Measurements from ENCODE around the gene CADM1.

The CADM1 gene

DNA sequence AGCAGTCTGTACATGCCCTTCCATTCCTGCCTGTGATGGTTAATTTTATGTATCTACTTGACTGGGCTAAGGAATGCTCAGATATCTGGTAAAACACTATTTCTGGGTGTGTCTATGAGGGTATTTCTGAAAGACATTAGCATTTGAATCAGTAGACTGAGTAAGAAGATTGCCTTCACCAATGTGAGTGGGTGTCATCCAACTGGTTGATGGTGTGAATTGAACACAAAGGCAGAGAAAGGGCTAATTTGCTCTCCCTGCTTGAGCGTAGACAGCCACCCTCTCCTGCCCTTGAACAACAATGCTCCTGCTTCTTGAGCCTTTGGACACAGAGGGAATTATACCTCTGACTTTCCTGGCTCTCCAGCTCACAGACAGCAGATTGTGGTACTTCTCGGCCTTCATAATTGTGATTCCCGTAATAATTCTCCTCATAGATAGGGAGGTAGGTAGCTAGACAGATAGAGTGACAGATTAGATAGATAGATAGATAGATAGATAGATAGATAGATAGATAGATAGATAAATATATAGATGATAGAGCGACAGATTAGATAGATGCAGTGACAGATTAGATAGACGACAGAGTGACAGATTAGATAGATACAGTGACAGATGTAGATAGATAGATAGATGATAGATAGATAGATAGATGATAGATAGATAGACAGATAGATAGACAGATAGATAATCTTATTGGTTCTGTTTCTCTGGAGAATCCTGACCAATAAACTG is 370.6 kb downstream of the CADM1 start:
- no peaks in the 10 kb centered on the region for H3K4me1 Mint-ChIP-seq (ENCODE audit: low read depth)
- peaks cover 3% of the 10 kb centered on the region for H3K27me3 Mint-ChIP-seq
- no peak for DNase-seq
- no peak overlapping the region for H3K4me3 Mint-ChIP-seq
- H3K27ac Mint-ChIP-seq = no peak overlapping the region
- H3K9me3 Mint-ChIP-seq = no peaks in the 10 kb centered on the region
- no peaks in the 10 kb centered on the region for H3K36me3 Mint-ChIP-seq (ENCODE audit: low read depth)

- no peak overlapping the region for H3K27ac Mint-ChIP-seq
- DNase-seq = no peak
- H3K4me1 Mint-ChIP-seq (ENCODE audit: low read depth) = no peaks in the 10 kb centered on the region
- no peaks in the 10 kb centered on the region for H3K9me3 Mint-ChIP-seq
- H3K27me3 Mint-ChIP-seq = peaks cover 6% of the 10 kb centered on the region
- H3K36me3 Mint-ChIP-seq (ENCODE audit: low read depth) = no peaks in the 10 kb centered on the region
- H3K4me3 Mint-ChIP-seq = no peak overlapping the region
Measured at GRCh38 chr11:115132436-115133228, 371.6 kb downstream of the CADM1 start.

- Mint-ChIP-seq H3K36me3 (ENCODE audit: low read depth) (no peaks in the 10 kb centered on the region), H3K4me3 (no peak overlapping the region), H3K4me1 (ENCODE audit: low read depth) (no peaks in the 10 kb centered on the region), H3K27ac (no peak overlapping the region), H3K9me3 (no peaks in the 10 kb centered on the region), H3K27me3 (peaks cover 6% of the 10 kb centered on the region)
- DNase-seq = no peak
Measured at GRCh38 chr11:115129473-115130289, 374.5 kb downstream of the CADM1 start.

DNA sequence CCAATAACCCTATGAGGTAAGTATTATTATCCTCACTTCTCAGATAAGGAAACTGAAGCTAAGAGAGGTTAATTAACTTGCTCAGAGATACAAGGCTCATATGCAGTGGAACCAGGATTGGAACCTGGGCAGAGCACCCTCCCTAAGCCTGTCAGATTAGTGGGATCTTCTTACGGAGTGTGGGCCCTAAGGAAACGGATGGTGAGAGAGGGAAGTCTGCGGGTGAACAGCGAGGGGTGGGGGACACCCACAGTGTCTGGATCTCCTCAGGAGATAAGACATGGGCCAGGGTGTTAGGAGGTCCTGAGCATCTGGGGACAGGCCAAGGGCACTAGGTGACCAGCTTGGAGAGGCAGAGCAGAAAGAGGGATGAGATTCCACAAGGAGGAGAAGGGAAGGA is 376.0 kb downstream of the CADM1 start:
- Mint-ChIP-seq H3K36me3 (ENCODE audit: low read depth) (no peaks in the 10 kb centered on the region), H3K27ac (no peak overlapping the region), H3K9me3 (no peaks in the 10 kb centered on the region), H3K4me3 (no peak overlapping the region), H3K27me3 (peaks cover 6% of the 10 kb centered on the region), H3K4me1 (ENCODE audit: low read depth) (no peaks in the 10 kb centered on the region)
- DNase-seq = no peak

- Mint-ChIP-seq H3K27me3 (peaks cover 6% of the 10 kb centered on the region), H3K9me3 (no peaks in the 10 kb centered on the region), H3K27ac (no peak overlapping the region), H3K36me3 (ENCODE audit: low read depth) (no peaks in the 10 kb centered on the region), H3K4me1 (ENCODE audit: low read depth) (no peaks in the 10 kb centered on the region), H3K4me3 (no peak overlapping the region)
- DNase-seq = no peak
Measured at GRCh38 chr11:115127790-115128189, 376.4 kb downstream of the CADM1 start.

DNA sequence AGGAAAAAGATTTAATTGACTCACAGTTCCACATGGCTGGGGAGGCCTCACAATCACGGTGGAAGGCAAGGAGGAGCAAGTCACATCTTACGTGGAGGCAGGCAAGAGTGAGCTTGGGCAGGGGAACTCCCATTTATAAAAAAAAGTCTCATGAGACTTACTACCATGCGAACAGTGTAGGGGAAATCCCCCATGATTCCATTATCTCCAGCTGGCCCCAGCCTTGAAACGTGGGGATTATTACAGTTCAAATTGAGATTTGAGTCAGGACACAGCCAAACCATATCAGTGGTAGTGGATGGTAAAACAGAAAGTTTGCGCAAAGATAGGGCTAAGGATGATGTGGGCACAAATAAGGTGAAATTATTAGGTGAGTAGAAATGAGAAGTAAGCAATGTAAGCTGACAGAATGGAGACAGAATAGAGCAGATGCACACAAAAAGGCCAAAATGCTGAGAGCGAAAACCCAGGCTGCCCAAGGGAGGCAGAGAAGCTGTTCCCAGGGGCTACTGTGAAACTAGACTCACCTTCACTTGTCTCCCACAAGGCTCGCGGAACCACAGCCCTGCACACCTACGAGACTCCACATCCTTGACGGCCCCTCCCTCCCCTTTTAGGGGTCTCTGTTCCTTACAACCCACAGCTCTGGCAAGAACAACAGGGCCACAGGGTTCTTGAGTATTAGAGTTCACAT is 377.6 kb downstream of the CADM1 start:
- Mint-ChIP-seq H3K27ac (no peak overlapping the region), H3K27me3 (peaks cover 6% of the 10 kb centered on the region), H3K4me3 (no peak overlapping the region), H3K36me3 (ENCODE audit: low read depth) (no peaks in the 10 kb centered on the region), H3K9me3 (no peaks in the 10 kb centered on the region), H3K4me1 (ENCODE audit: low read depth) (no peaks in the 10 kb centered on the region)
- no peak for DNase-seq

DNA sequence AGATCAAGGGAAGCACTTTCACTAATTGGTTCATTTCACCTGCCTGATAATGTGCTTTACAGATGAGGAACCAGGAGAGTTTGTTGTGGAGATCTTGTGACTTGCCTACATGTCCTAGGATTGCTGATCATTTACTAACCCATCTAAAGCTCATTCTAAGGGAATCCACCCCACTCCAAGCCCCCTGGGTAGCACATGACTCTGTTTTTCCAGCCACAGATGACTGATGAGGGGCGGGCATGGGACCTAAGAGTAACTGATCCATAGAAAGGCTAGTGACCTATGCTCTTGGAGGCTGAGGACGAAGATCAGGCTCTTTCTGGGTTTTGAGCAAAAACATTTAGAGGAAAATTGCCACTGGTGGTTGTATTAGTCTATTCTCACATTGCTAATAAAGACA is 378.1 kb downstream of the CADM1 start:
- H3K27me3 Mint-ChIP-seq = peaks cover 6% of the 10 kb centered on the region
- no peaks in the 10 kb centered on the region for H3K36me3 Mint-ChIP-seq (ENCODE audit: low read depth)
- DNase-seq = no peak
- H3K4me3 Mint-ChIP-seq = no peak overlapping the region
- no peak overlapping the region for H3K27ac Mint-ChIP-seq
- no peaks in the 10 kb centered on the region for H3K4me1 Mint-ChIP-seq (ENCODE audit: low read depth)
- no peaks in the 10 kb centered on the region for H3K9me3 Mint-ChIP-seq

GRCh38 chr11:115124786-115125185 is 379.4 kb downstream of the CADM1 start:
- no peak for DNase-seq
- Mint-ChIP-seq H3K27me3 (peaks cover 6% of the 10 kb centered on the region), H3K4me1 (ENCODE audit: low read depth) (no peaks in the 10 kb centered on the region), H3K36me3 (ENCODE audit: low read depth) (no peaks in the 10 kb centered on the region), H3K4me3 (no peak overlapping the region), H3K27ac (no peak overlapping the region), H3K9me3 (no peaks in the 10 kb centered on the region)

GRCh38 chr11:115123641-115124040 is 380.6 kb downstream of the CADM1 start:
- Mint-ChIP-seq H3K9me3 (no peaks in the 10 kb centered on the region), H3K27ac (no peak overlapping the region), H3K4me3 (no peak overlapping the region), H3K36me3 (ENCODE audit: low read depth) (no peaks in the 10 kb centered on the region), H3K4me1 (ENCODE audit: low read depth) (no peaks in the 10 kb centered on the region), H3K27me3 (peaks cover 3% of the 10 kb centered on the region)
- no peak for DNase-seq

- no peaks in the 10 kb centered on the region for H3K9me3 Mint-ChIP-seq
- no peak overlapping the region for H3K4me3 Mint-ChIP-seq
- no peaks in the 10 kb centered on the region for H3K36me3 Mint-ChIP-seq (ENCODE audit: low read depth)
- DNase-seq = no peak
- H3K27ac Mint-ChIP-seq = no peak overlapping the region
- no peaks in the 10 kb centered on the region for H3K27me3 Mint-ChIP-seq
- H3K4me1 Mint-ChIP-seq (ENCODE audit: low read depth) = no peaks in the 10 kb centered on the region
Measured at GRCh38 chr11:115122274-115122673, 381.9 kb downstream of the CADM1 start.
